ENCODE measurements around the gene TUBA1A. TPM values are rescaled to one million over a fixed set of nuclear protein-coding genes. Genes with fewer than 3 reads are reported as not detected.
A peak's percentile ranks its signal among the peaks of the same experiment; 100 is the strongest.
"Not testable (repeated sequence)": the region's sequence is repeated elsewhere in the genome, so short reads cannot be mapped to it uniquely, and the experiment has no call there.

Gene TUBA1A
- total RNA-seq, 3 donors from 2014 or later = 23.5 to 37.0 (median 24.7) TPM

- Mint-ChIP-seq H3K4me1 (ENCODE audit: low read depth) (no peaks in the 10 kb centered on the region), H3K4me3 (no peak overlapping the region), H3K9me3 (no peaks in the 10 kb centered on the region), H3K36me3 (ENCODE audit: insufficient read depth) (no peaks in the 10 kb centered on the region), H3K27me3 (ENCODE audit: low read depth) (no peaks in the 10 kb centered on the region)
- ATAC-seq (no peak), DNase-seq (no peak)
Observed at GRCh38 chr12:49219417-49220026, 30.6 kb upstream of the TUBA1A start.

DNA sequence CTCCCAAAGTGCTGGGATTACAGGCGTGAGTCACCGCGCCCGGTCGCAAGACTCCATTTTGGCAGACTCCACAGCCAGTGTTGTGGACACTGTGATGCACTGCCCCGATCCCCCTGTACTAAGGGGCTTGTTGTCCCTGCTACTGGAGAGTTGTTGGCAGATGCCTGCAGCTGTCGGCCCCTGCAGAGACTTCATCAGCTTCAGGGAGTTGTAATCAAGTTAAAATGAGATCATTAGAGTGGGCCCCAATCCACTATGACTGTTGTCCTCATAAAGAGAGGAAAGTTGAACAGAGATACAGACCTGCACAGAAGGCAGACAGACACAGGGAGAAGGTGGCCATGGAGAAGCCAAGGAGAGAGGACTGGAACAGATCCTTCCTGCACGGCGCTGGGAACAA lies 23.7 kb upstream of the TUBA1A start:
- H3K4me1 Mint-ChIP-seq (ENCODE audit: low read depth) = no peaks in the 10 kb centered on the region
- no peak for ATAC-seq
- H3K27me3 Mint-ChIP-seq (ENCODE audit: low read depth) = no peaks in the 10 kb centered on the region
- no peaks in the 10 kb centered on the region for H3K36me3 Mint-ChIP-seq (ENCODE audit: insufficient read depth)
- H3K4me3 Mint-ChIP-seq = no peak overlapping the region
- no peak for DNase-seq
- no peaks in the 10 kb centered on the region for H3K9me3 Mint-ChIP-seq

DNA sequence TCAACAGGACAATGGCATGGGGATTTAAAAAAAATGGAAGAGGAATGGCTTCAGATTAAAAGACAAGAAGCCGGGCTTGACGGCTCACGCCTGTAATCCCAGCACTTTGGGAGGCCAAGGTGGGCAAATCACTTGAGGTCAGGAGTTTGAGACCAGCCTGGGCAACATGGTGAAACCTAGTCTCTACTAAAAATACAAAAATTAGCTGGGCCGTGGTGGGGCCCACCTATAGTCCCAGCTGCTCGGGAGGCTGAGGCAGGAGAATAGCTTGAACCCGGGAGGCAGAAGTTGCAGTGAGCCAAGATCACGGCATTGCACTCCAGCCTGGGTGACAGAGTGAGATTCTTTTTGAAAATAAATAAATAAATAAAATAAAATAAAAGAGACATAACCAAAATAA lies 21.8 kb upstream of the TUBA1A start:
- H3K4me3 Mint-ChIP-seq; H3K4me1 Mint-ChIP-seq (ENCODE audit: low read depth); H3K36me3 Mint-ChIP-seq (ENCODE audit: insufficient read depth); ATAC-seq; H3K9me3 Mint-ChIP-seq; H3K27me3 Mint-ChIP-seq (ENCODE audit: low read depth); DNase-seq: not testable (repeated sequence)

- no peak for DNase-seq
- H3K4me1 Mint-ChIP-seq (ENCODE audit: low read depth) = no peaks in the 10 kb centered on the region
- H3K4me3 Mint-ChIP-seq = no peak overlapping the region
- no peaks in the 10 kb centered on the region for H3K36me3 Mint-ChIP-seq (ENCODE audit: insufficient read depth)
- H3K27me3 Mint-ChIP-seq (ENCODE audit: low read depth) = no peaks in the 10 kb centered on the region
- H3K9me3 Mint-ChIP-seq = no peaks in the 10 kb centered on the region
- no peak for ATAC-seq
Observed at GRCh38 chr12:49208676-49209075, 19.8 kb upstream of the TUBA1A start.

GRCh38 chr12:49208146-49208545 lies 19.3 kb upstream of the TUBA1A start:
- H3K9me3 Mint-ChIP-seq = no peaks in the 10 kb centered on the region
- no peaks in the 10 kb centered on the region for H3K27me3 Mint-ChIP-seq (ENCODE audit: low read depth)
- no peaks in the 10 kb centered on the region for H3K36me3 Mint-ChIP-seq (ENCODE audit: insufficient read depth)
- no peak overlapping the region for H3K4me3 Mint-ChIP-seq
- no peaks in the 10 kb centered on the region for H3K4me1 Mint-ChIP-seq (ENCODE audit: low read depth)
- ATAC-seq (no peak), DNase-seq (no peak)

GRCh38 chr12:49206389-49206788 lies 17.5 kb upstream of the TUBA1A start:
- H3K9me3 Mint-ChIP-seq = no peaks in the 10 kb centered on the region
- DNase-seq (no peak), ATAC-seq (no peak)
- H3K4me1 Mint-ChIP-seq (ENCODE audit: low read depth) = peaks cover 7% of the 10 kb centered on the region
- peaks cover 2% of the 10 kb centered on the region for H3K27me3 Mint-ChIP-seq (ENCODE audit: low read depth)
- no peaks in the 10 kb centered on the region for H3K36me3 Mint-ChIP-seq (ENCODE audit: insufficient read depth)
- no peak overlapping the region for H3K4me3 Mint-ChIP-seq

GRCh38 chr12:49201595-49202295 lies 12.9 kb upstream of the TUBA1A start:
- Mint-ChIP-seq H3K9me3 (no peaks in the 10 kb centered on the region), H3K4me3 (no peak overlapping the region)
- peak in 1 of 2 donors; percentile 46 for ATAC-seq

GRCh38 chr12:49200919-49201594 lies 12.2 kb upstream of the TUBA1A start:
- Mint-ChIP-seq H3K36me3 (ENCODE audit: insufficient read depth) (no peaks in the 10 kb centered on the region), H3K9me3 (no peaks in the 10 kb centered on the region), H3K27me3 (ENCODE audit: low read depth) (peaks cover 2% of the 10 kb centered on the region), H3K4me1 (ENCODE audit: low read depth) (peaks cover 13% of the 10 kb centered on the region), H3K4me3 (no peak overlapping the region)
- DNase-seq (no peak), ATAC-seq (peak; percentile 55 to 78)

More at GRCh38 chr12:49201595-49202295, 12.9 kb upstream of the TUBA1A start:
- H3K27me3 Mint-ChIP-seq (ENCODE audit: low read depth) = peaks cover 2% of the 10 kb centered on the region
- H3K36me3 Mint-ChIP-seq (ENCODE audit: insufficient read depth) = no peaks in the 10 kb centered on the region
- DNase-seq = no peak
- H3K4me1 Mint-ChIP-seq (ENCODE audit: low read depth) = peaks cover 13% of the 10 kb centered on the region

DNA sequence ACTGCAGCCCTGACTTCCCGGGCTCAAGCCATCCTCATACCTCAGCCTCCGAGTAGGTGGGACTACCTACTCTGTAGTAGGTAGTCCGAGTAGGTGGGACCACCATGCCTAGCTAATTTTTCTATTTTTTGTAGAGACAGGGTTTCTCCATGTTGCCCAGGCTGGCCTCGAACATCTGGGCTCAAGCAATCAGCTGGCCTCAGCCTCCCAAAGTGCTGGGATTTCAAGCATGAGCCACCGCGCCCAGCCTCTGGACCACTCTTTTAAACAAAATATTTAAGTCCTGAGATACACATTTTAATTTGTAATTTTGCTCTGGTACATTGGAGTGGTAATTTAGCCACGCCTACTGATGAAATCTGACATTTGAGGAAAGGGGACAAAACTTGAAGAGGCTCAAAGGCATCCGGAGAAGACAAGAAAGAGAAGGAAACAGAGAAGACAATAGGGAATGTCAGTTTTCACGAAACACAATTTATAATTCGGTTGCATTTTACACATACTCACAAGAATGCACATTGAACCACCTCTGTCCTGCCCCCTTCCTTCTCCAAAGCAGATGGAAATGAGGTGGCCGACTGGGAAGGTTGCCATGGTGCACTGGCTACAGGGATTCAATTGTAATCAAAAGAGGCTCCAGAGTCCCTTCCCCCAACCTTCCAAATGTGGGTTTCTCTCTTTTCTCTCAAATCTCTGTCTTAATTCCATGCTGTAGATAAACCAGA lies 9.7 kb upstream of the TUBA1A start:
- no peak overlapping the region for H3K4me3 Mint-ChIP-seq

GRCh38 chr12:49197256-49197655 lies 8.4 kb upstream of the TUBA1A start:
- no peaks in the 10 kb centered on the region for H3K9me3 Mint-ChIP-seq
- peaks cover 13% of the 10 kb centered on the region for H3K4me1 Mint-ChIP-seq (ENCODE audit: low read depth)
- H3K36me3 Mint-ChIP-seq (ENCODE audit: insufficient read depth) = peaks cover 2% of the 10 kb centered on the region
- ATAC-seq (no peak), DNase-seq (no peak)
- no peak overlapping the region for H3K4me3 Mint-ChIP-seq
- H3K27me3 Mint-ChIP-seq (ENCODE audit: low read depth) = peaks cover 2% of the 10 kb centered on the region

More for the DNA sequence above, 9.7 kb upstream of the TUBA1A start:
- peaks cover 2% of the 10 kb centered on the region for H3K36me3 Mint-ChIP-seq (ENCODE audit: insufficient read depth)
- H3K9me3 Mint-ChIP-seq = no peaks in the 10 kb centered on the region
- peaks cover 13% of the 10 kb centered on the region for H3K4me1 Mint-ChIP-seq (ENCODE audit: low read depth)
- ATAC-seq (no peak), DNase-seq (no peak)
- H3K27me3 Mint-ChIP-seq (ENCODE audit: low read depth) = peaks cover 2% of the 10 kb centered on the region

- no peaks in the 10 kb centered on the region for H3K27me3 Mint-ChIP-seq (ENCODE audit: low read depth)
- H3K36me3 Mint-ChIP-seq (ENCODE audit: insufficient read depth) = peaks cover 2% of the 10 kb centered on the region
- H3K4me3 Mint-ChIP-seq = no peak overlapping the region
- ATAC-seq (no peak), DNase-seq (no peak)
- peaks cover under 1% of the 10 kb centered on the region for H3K4me1 Mint-ChIP-seq (ENCODE audit: low read depth)
- no peaks in the 10 kb centered on the region for H3K9me3 Mint-ChIP-seq
Observed at GRCh38 chr12:49195736-49196135, 6.9 kb upstream of the TUBA1A start.

GRCh38 chr12:49193746-49194145 lies 4.9 kb upstream of the TUBA1A start:
- H3K4me3 Mint-ChIP-seq; H3K4me1 Mint-ChIP-seq (ENCODE audit: low read depth); DNase-seq; ATAC-seq; H3K36me3 Mint-ChIP-seq (ENCODE audit: insufficient read depth); H3K9me3 Mint-ChIP-seq; H3K27me3 Mint-ChIP-seq (ENCODE audit: low read depth): not testable (repeated sequence)

DNA sequence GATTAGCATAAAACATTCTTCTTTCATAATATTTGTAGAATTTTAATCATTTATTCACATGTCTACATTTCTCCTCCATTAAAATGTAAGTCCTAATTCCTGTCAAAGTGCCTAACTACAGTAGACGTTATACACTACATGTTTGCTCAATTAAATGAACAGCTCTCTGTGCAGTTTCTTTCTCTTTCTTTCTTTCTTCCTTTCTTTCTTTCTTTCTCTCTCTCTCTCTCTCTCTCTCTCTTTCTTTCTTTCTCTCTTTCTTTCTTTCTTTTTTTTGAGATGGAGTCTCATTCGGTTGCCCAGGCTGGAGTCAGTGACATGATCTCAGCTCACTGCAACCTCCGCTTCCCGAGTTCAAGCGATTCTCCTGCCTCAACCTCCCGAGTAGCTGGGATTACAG lies 2.6 kb upstream of the TUBA1A start:
- H3K36me3 Mint-ChIP-seq (ENCODE audit: insufficient read depth); ATAC-seq; DNase-seq; H3K27me3 Mint-ChIP-seq (ENCODE audit: low read depth); H3K9me3 Mint-ChIP-seq; H3K4me3 Mint-ChIP-seq: not testable (repeated sequence)
- H3K4me1 Mint-ChIP-seq (ENCODE audit: low read depth) = peaks cover 12% of the 10 kb centered on the region

GRCh38 chr12:49190974-49191373 lies 2.1 kb upstream of the TUBA1A start:
- DNase-seq = no peak
- Mint-ChIP-seq H3K36me3 (ENCODE audit: insufficient read depth) (peaks cover 4% of the 10 kb centered on the region), H3K9me3 (no peaks in the 10 kb centered on the region), H3K27me3 (ENCODE audit: low read depth) (no peaks in the 10 kb centered on the region), H3K4me3 (no peak overlapping the region), H3K4me1 (ENCODE audit: low read depth) (peaks cover 15% of the 10 kb centered on the region)
- no peak for ATAC-seq

Data from activated T-cell treated with anti-CD3 and anti-CD28 coated beads, Interleukin-2, amount 50 U/mL, for 4 hours (primary cell).